Thyroid gland (tissue), 4 donors: ENCODE data around the gene CCDC197.

Source experiments
- CTCF ChIP-seq, 6 experiments: fragments of 200-600 bp in 3 of 6; fragments of 450-650 bp in 3 of 6; sonication (generic) in 3 of 6; IDR thresholded peaks; one replicate each; pipeline ENCODE4 v1.5.1; 2016 to 2019; ENCODE audit warnings: antibody characterized with exemption in 6 of 6, mild to moderate bottlenecking in 2 of 6, inconsistent platforms in 1 of 6, moderate library complexity in 1 of 6
- POLR2A ChIP-seq, 2 donors: fragments of 450-650 bp; IDR thresholded peaks; one replicate each; pipeline ENCODE4 v1.6.1; 2017; ENCODE audit warnings: antibody characterized with exemption in 2 of 2, mild to moderate bottlenecking in 2 of 2, moderate library complexity in 1 of 2

- TF ChIP-seq CTCF (IDR thresholded peaks at IDR 0.05) (no peak), POLR2A (IDR thresholded peaks at IDR 0.05) (no peak)
Observed at GRCh38 chr14:94051115-94051514, 54.0 kb downstream of the CCDC197 start.
